ENCODE measurements around the gene SF3A2.
"Not testable (repeated sequence)": the region's sequence is repeated elsewhere in the genome, so short reads cannot be mapped to it uniquely, and the experiment has no call there.

The SF3A2 gene, protein sequence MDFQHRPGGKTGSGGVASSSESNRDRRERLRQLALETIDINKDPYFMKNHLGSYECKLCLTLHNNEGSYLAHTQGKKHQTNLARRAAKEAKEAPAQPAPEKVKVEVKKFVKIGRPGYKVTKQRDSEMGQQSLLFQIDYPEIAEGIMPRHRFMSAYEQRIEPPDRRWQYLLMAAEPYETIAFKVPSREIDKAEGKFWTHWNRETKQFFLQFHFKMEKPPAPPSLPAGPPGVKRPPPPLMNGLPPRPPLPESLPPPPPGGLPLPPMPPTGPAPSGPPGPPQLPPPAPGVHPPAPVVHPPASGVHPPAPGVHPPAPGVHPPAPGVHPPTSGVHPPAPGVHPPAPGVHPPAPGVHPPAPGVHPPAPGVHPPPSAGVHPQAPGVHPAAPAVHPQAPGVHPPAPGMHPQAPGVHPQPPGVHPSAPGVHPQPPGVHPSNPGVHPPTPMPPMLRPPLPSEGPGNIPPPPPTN

DNA sequence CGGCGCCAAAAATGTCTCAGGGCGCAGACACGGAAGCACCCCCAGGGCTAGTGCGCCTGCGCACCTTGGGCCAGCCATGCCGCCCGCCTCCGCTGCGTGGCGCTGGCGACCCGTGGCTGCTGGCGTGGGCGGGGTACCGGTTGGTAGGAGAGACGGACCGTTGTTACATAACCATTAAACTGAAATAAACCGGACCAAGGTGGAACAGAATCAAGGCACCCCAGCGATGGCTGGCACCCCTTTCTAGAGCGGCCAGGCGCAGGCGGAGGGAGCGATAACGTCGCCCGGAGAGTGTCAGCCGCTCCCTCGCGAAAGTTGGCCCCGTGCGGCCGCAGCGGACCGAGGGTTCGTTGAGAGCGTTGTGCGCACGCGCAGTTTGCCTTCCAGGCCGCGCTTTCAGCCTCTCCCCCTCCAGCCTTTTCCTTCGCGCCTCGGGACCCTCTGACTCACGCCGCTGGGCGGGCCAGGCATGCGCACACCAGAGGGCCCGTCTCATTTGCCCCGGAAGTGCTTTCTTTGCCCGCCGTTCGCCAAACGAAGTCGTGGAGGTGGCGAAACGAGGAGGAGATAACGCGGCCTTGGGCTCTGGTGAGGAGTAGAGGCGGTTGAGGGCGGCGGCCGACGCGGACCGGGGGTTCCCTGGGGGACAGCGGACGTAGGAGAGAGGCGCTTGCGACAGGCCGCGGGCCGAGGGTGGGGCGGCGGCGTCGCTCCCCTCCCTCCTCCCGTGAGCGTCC lies at the start of gene SF3A2, which contains the start of gene PLEKHJ1:
TSS of gene SF3A2 (plus strand) at position 511 of the 737 bp plus-strand sequence. CDS start 6,595 bp downstream, outside the sequence.
TSS of gene PLEKHJ1 (minus strand) at position 16 of the 737 bp plus-strand sequence. CDS start 81 bp downstream, outside the sequence.
- DNase-seq, result peak; percentile 100

DNA sequence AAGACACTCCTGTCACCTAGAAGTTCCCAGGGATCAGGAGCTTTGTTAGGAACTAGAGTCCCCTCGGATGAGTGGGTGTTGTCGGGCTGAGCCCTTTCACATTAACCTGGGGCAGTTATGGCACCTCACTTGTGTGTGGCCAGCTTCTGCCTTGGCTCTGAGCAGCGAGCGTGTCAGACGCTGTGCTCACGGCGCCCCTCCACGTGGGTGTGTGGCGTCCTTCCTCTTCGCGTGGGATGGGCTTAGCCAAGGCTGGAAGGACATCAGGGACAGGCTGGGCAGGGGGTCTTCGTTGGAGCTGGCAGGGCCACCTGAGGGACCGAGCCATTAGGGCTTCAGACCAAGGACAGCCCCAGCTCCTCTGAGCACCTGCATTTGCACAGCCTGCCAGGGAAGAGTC lies 49.5 kb upstream of the SF3A2 start:
- no peak for DNase-seq

DNA sequence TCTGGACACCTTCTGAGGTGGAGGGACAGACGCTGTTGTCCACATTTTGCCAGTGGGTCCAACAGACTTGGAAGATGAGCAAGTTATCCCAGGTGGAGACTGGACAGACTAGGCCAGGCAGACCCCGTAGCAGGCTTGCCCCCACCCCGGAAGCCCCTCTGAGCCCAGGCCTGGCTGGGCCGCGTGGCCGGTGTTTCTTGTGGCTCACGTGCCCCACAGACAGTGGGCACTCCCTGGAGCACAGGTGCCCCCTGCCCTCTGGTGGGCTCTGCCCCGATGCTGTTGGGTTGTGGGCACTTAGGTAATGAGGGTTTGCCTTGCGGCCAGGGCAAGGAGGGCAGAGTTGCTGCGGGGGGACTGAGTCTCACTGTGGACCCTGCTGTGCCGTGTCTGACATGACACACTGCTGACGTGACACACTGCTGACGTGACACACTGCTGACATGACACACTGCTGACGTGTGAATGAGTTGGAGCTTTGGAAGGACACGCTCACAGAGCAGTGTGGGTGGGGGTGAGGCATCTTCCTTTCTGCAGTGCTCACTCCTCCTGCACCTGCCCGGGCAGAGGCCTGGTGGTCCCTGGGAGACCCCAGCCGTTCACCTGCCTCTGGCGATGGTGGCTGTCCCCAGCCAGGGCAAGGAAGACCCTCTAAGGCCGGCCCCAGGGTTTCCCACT lies 47.8 kb upstream of the SF3A2 start:
- no peak for DNase-seq

DNA sequence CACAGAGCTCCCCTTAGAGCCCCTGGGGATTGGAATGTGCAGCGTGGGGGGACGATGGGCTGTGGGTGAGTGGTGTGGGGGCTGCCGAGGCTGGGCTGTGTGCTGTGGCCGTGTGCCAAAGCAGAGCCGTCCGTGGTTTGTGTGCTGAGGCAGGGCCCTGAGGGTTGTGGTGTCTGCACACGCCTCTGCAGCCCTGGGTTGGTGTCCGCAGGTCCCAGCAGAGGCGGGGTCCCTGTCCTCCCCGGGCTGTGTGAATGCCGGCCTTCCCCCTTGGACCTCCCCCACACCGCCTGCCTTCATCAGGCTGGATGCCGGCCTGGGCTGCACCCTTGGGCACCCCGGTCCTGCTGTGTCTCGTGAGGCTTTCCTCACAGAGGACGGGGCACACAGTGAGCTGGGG lies 46.7 kb upstream of the SF3A2 start:
- DNase-seq, result no peak

DNA sequence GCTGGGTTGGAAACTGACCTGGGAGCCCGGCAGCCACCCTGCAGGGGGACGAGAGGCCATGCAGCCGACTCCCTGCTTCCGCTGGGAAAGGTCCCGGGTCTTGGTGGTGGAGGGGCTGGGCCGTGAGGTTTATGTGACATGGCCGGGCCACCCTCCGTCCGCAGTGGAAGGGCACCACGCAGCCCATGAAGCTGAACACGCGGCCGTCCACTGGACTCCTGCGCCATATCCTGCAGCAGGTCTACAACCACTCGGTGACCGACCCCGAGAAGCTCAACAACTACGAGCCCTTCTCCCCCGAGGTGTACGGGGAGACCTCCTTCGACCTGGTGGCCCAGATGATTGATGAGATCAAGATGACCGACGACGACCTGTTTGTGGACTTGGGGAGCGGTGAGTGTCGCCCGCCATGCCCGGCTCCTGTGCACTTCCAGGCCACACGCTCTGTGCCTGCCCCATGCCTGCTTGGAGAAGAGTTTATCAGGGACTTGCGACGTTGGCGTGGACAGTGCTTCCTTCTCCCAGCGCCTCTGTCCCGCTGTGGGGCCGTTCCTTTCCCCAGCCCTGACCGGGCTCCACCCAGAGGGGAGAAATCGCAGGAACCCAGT lies 45.7 kb upstream of the SF3A2 start:
- no peak for DNase-seq

DNA sequence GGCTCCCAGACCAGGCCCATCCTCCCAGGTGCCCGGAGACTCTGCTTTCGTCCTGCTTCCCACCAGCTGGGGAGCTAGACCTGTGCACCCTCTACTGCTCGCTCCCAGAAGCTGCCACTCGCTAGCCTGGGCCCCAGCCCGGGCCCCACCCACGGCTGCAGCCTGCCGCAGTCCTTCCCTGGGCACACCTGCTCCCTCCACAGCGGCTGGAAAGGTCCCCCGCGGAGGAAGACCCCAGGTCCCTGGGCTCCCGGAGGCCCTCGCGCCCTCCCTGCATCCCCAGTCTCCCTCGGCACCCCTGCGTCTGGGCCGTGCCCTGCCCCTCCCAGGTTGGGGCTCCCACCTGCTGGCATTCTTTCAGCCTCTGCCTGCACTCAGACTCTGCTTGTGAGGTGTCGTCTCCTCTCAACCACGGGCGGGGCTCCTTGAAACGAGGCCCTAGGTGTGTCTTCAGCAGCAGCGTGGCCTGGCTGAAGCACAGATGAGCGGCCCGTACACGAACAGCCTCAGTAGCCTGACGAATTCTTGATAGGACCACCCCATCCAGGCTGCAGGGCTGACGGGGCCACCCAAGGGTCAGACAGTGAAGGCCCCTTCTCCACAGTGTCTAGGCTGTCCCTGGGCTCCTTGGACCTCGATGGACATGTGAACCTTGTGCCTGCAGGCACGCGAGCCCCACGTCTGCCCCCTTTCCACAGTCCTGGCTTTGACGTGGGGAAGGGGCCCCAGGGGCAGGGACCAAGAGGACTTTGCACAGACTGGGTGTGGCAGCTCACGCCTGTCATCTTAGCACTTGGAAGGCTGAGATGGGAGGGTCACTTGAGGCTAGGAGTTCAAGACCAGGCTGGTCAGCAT lies 44.9 kb upstream of the SF3A2 start:
- no peak for DNase-seq

DNA sequence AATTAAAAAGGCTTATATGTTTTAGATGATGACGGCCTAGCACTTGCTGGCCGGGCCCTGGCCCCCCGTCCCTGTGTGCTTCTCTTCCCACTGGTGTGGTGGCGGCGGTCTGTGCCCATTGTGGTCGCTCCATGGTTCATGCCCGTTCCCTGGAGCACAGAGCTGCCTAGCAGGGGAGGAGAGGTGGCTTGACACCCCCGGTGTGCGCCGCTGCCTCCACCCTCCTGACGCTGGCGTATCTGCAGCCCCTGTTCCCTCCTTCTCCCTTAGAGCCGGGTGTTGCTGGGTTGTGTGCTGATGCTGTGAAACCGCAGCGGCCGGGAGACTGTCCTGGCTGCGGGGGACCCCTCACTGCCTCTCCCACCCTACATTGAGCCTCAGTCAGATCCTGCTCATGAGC lies 43.8 kb upstream of the SF3A2 start:
- no peak for DNase-seq

DNA sequence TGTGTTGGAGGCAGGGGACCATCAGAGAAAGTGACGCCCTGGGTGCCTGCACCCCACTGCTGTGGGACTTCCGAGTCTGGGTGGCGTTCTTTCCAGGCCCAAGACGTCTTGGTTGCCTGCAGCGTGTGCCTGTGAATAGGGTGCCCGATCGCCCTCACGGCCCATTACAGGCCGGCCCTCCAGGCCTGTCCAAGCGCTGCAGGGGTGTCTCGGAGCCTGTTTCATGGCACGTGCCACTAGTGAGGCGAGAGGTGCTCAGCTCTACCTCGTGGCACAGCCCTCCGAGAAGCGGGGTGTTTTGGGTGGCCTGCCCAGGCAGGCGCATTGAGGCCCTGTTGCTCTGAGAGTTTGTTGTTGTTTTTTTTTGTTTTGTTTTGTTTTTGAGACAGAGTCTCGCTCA lies 42.8 kb upstream of the SF3A2 start:
- DNase-seq, result no peak

DNA sequence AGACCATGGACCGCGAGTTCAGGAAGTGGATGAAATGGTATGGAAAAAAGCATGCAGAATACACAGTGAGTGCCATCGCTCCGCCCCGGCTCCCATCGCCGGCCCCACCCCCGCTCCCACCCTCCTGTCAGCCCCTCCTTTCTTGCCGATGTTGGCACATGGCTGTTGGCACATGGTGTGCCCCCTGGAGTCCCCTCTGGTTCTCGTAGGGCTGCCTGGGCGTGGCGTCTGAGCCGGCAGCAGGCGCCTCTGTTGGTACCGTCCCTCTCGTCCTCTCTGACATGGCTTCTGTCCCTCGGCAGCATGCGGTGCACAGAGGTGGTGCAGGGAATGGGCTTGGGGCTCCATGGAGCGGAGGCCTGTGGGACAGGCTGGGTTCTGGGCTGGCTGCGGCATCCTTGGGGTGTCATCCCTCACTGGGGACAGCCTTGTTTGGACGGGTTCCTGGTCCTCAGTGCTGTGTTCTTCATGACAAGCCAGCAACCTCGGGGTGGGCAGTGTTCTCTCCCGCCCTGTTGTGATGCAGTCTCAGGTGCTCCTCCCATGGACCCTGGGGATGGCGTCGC lies 42.0 kb upstream of the SF3A2 start:
- DNase-seq, result no peak

DNA sequence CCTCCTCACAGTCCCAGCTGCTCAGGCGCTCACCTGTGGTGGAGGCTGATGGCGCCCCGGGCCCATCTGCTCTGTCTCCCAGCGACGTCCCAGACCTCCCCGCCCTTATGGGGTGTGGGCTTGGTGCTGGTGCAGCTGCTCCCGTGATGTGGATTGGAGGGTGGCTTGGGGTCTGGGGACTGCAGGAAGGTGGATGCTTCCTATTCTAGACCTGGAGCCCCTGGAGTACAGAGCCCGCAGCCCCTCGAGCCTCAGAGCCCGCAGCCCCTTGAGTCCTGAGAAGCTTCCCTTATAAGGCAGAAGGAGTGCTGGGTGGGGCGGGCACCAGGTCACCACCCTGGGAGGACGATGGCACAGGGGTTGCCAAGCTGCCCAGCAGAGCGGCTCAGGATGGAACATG lies 41.3 kb upstream of the SF3A2 start:
- no peak for DNase-seq

DNA sequence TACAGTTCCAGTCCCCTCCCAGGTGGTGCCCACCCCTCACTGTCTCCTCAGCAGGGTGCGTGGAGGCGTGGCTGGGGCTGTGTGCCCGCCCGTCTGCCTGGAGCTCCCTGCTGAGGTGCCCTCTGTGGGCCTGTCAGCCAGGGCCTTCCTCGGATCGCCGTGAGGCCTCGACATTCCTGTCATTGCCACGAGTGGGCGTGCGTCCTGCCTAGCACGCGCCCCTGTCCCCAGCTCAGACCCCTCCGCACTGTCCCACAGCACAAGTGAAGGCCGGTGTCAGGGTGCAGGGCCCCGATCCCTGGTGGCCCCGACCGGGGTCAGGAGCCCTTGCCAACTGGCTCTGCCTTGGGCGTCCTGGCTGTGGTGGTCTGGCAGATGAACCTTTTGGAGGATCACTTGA lies 40.7 kb upstream of the SF3A2 start:
- DNase-seq, result no peak

DNA sequence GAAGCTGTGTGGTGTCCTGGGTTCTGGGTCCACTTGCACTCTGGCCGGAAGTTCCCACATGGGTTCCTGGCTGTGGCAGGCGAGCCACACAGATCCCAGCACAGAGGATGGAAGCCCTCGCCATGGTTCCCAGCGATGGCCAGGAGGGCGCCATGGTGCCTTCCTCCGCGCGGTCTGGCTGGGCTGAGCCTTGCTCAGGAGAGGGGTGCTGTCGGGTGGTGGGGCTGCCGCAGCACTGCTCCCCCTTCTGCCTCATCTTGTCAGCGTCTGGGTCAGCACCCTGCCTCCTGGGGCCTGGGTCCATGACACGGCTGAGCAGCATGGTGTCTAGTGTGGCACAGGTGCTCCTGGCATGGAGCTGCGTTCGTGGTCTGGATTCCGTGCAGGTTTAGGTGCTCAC lies 39.4 kb upstream of the SF3A2 start:
- DNase-seq, result no peak

DNA sequence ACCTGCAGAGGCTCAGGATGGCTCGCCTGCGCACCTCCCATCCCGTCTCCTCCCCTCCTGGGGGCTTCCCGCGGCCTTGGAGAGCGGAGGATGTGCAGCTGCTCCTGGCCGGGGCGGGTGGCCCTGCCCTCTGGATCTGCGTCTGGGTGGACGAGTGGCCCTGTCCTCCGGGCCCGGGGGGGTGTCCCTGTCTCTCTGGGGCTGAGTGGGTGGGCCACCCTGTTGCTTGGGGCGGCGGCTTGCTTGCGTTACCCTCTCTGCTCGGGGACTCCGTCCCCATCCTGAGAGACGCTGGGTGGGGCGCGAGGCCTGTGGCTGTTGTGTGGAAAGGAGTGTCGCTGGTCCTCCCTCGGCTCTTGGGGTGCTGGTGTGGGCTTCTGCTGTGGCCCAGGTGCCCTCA lies 38.3 kb upstream of the SF3A2 start:
- DNase-seq, result no peak

DNA sequence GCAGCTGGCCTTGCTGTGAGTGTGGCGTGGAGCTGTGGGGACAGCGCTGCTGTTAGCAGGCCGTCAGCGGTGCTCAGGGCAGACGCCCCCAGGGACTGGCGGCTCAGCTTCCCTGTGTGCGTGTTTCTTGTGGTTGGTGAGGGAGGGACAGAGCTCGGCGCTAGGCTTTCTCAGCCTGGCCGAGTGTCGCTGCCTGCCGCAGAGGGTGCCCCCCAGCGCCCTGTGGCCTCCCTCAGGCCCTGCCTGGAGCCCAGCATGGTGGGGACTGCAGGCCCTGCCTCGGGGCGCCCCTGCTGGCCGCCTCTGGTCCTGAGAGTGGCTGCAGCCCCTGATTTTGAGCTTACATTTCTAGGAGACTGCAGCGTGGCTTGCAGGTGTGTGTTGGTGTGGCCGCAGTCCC lies 37.4 kb upstream of the SF3A2 start:
- no peak for DNase-seq

DNA sequence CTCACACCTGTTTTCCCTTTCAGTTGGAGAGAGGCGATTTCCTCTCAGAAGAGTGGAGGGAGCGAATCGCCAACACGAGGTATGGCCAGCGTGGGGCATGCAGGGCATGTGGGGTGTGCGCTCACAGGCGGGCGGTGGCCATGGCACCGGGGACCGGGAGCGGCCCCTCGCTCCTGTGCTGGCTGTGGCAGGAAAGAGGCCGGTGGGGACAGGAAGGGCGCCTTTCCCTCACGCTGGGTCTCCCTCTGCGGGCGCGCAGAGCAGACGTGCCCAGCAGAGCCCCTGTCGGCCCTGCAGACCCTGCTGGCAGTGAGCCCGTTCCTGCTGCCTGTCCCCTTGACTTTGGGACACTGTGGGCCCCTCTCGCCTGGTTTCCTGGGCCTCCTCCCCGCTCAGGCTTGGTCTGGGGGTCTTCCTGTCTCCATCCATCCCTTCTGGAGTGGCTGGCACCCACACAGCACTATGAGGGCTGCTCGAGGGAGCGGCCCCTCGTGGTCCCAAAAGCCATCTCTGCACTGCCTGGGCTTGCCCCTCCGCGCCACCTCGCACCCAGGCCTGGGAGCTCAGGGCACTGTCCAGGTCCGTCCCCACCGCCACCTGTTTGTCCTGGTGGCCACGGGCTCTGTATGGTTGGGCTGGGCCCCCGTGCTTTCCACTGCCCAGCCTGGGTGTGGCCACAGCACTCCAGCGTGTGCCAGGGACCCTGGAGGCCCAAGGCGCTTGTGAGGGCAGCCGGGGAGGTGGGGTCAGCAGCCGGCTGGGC lies 36.6 kb upstream of the SF3A2 start:
- DNase-seq, result no peak

DNA sequence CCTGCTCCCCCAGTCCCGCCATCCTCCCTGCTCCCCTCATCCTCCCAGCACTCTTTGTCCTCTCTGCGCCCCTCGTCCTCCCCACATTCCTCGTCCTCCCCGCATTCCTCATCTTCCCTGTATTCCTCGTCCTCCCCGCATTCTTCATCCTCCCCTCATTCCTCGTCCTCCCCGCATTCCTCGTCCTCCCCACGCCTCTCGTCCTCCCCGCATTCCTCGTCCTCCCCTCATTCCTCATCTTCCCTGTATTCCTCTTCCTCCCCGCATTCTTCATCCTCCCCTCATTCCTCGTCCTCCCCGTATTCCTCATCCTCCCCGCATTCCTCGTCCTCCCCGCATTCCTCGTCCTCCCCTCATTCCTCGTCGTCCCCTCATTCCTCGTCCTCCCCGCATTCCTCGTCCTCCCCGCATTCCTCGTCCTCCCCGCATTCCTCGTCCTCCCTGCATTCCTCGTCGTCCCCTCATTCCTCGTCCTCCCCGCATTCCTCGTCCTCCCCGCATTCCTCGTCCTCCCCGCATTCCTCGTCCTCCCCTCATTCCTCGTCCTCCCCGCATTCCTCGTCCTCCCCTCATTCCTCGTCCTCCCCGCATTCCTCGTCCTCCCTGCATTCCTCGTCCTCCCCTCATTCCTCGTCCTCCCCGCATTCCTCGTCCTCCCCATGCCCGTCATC lies 35.9 kb upstream of the SF3A2 start:
- not testable (repeated sequence) for DNase-seq

DNA sequence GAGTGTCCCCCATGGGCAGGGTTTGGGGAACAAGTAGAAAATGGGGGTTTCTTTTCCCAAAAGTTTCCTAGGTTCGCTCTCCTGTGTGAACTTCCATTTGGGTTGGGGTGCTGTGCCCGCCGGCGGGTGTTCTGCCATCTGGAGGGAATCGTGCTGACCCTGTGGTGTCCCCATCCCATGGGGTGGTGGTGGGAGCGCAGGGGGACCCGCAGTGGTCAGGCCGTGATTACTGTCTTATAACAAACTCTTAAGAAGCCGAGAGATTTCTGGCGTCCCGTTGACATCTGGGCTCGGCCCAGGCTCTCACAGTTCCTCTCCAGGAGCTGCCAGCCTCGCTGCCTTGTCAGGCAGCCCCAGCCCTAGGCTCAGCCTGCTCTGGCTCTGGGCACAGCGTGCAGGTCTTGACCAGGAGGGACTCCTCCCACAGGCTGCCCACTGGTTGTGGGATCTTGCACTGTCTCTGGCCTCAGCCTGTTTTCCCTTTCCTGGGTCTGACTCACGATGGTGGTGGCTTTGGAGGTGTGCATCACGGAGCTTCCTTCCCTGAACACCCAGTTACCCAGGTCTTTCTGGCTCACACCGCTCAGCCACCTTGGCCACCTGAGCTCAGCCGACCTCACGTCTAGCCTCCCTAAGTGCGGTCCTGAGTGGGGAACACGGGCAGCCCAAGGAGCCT lies 35.0 kb upstream of the SF3A2 start:
- no peak for DNase-seq

DNA sequence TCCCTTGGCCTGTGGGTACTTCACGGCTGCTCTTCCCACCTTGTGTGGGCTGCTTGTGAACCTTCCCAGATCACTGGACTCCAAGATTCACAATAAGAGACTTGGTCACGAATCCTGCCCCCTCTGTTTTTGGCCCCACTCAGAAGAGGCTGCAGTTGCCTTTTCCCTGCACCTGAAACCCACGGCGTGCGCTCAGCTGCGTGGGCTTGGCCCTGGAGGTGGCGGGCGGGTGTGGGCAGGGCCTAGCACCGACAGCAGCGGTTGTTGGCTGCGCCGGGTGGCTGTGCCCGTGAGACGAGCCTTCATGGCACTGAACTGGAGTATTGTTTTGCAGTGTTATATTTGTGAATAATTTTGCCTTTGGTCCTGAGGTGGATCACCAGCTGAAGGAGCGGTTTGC lies 34.3 kb upstream of the SF3A2 start:
- no peak for DNase-seq

DNA sequence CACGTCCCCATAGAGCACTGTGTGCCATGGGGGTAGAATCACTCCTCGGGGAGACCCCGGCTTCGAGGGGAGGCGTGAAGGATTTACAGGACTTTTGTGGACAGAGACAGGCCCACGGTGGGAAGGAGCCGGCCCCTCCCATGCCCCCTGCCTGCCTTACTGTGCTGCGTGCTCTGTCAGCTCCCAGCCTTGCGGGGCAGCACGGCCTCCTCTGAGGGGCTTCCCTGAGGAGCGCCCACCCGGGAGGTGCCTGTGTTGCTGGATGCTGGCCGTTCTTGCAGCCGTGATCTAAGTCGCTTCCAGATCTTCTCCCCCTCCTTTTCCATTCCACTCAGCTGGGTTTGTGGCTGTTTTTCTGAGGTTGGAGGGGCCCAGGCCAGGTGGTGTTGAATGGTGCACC lies 29.6 kb upstream of the SF3A2 start:
- no peak for DNase-seq

All from activated CD8-positive, alpha-beta memory T cell treated with anti-CD3 and anti-CD28 coated beads, Interleukin-2, amount 50 U/mL, for 48 hours (primary cell).